ENCODE results near the gene RBFOX1. TPM values are rescaled to one million over a fixed set of nuclear protein-coding genes. Genes with fewer than 3 reads are reported as not detected.

Gene RBFOX1
- total RNA-seq, 1 donor from 2014 or later, result not detected

DNA sequence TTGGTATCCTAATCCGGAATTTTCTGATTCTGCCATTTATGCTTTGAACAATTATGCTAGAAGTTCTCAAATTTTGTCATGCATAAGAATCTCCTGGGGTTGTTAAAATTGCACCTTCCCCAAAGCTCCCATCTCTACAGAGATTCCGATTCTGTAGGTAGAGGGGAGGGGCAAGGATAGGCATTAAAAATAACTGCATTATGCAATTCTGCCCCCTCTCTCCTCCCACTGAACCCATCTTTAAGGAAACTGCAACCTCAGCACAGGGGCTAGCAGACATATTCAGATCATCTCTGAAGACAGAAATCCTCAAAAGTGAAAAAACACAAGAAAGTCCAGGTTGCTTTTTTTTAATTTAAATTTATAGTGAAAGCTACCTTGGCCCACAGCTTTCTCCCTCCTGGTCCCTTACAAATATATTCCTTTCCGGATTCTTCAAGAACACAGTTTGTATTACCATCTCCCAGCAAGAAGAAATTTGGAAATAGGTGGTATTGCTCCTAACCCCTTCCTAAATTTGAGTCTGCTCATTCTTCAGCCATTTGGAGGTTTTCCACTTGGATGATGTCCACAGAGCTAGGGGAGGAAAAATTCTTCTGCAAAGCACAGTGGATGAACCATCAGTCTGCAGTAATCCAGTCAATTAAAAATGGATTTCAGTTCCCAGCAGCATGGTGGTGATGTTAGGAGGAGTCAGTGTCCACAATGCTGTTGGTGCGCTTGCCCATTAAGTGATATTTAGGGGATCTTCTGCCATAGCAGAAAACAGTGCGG is 67.7 kb downstream of the RBFOX1 start:
- Mint-ChIP-seq H3K9me3 (ENCODE audit: unreplicated experiment) (peaks cover 2% of the 10 kb centered on the region), H3K4me3 (ENCODE audit: unreplicated experiment) (no peak overlapping the region), H3K4me1 (ENCODE audit: unreplicated experiment) (no peaks in the 10 kb centered on the region), H3K27ac (ENCODE audit: unreplicated experiment) (no peak overlapping the region), H3K27me3 (ENCODE audit: unreplicated experiment) (no peaks in the 10 kb centered on the region), H3K36me3 (ENCODE audit: unreplicated experiment) (no peaks in the 10 kb centered on the region)
- no peak for TF ChIP-seq CTCF (IDR thresholded peaks at IDR 0.05)
- DNase-seq (ENCODE audit: extremely low spot score, unreplicated experiment), result no peak

DNA sequence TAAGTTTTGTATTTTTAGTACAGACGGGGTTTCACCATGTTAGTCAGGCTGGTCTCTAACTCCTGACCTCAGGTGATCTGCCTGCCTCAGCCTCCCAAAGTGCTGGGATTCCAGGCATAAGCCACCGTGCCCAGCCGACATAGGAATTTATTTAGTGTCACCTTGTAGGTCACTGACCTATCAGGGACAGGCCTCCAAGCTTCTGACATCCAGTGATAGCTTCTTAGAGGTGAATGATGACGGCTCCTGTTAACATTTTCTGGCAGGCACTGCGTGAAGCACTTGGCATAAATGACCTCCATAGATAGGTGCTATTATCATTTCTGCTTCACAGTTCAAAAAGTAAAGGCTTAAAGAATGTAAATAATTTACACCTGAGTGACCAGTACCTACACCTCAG is 71.6 kb downstream of the RBFOX1 start:
- Mint-ChIP-seq H3K4me3 (ENCODE audit: unreplicated experiment) (no peak overlapping the region), H3K27ac (ENCODE audit: unreplicated experiment) (no peak overlapping the region)

DNA sequence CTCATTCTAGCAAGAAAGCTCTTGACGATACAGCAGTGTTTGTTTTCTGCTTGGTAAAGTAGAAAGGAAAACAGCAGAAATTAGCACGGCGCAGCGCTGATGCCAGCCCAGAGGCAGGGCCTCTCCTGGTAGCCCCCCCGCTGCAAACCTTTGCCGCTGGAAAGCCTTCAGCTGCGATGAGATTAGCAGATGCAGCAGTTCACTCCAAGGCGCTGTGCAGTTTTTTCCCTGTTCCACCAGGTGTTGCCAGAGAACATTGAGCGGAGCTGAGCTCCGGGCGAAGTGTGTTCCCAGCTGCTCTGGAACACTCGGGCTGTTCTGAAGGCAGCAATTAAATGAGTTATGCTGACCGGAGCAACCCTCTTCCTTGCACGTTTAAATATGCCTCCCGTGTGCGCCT is 72.5 kb downstream of the RBFOX1 start:
- no peak overlapping the region for H3K4me3 Mint-ChIP-seq (ENCODE audit: unreplicated experiment)
- H3K4me1 Mint-ChIP-seq (ENCODE audit: unreplicated experiment), result no peaks in the 10 kb centered on the region
- peaks cover 18% of the 10 kb centered on the region for H3K9me3 Mint-ChIP-seq (ENCODE audit: unreplicated experiment)
- H3K27me3 Mint-ChIP-seq (ENCODE audit: unreplicated experiment), result no peaks in the 10 kb centered on the region
- no peaks in the 10 kb centered on the region for H3K36me3 Mint-ChIP-seq (ENCODE audit: unreplicated experiment)
- no peak for TF ChIP-seq CTCF (IDR thresholded peaks at IDR 0.05)
- DNase-seq (ENCODE audit: extremely low spot score, unreplicated experiment), result no peak
- H3K27ac Mint-ChIP-seq (ENCODE audit: unreplicated experiment), result no peak overlapping the region

More for the DNA sequence above, 71.6 kb downstream of the RBFOX1 start:
- Mint-ChIP-seq H3K36me3 (ENCODE audit: unreplicated experiment) (no peaks in the 10 kb centered on the region), H3K9me3 (ENCODE audit: unreplicated experiment) (peaks cover 18% of the 10 kb centered on the region), H3K4me1 (ENCODE audit: unreplicated experiment) (no peaks in the 10 kb centered on the region), H3K27me3 (ENCODE audit: unreplicated experiment) (no peaks in the 10 kb centered on the region)
- no peak for DNase-seq (ENCODE audit: extremely low spot score, unreplicated experiment)
- TF ChIP-seq CTCF (IDR thresholded peaks at IDR 0.05), result no peak

- DNase-seq (ENCODE audit: extremely low spot score, unreplicated experiment), result no peak
- Mint-ChIP-seq H3K27me3 (ENCODE audit: unreplicated experiment) (no peaks in the 10 kb centered on the region), H3K36me3 (ENCODE audit: unreplicated experiment) (no peaks in the 10 kb centered on the region), H3K27ac (ENCODE audit: unreplicated experiment) (no peak overlapping the region), H3K4me3 (ENCODE audit: unreplicated experiment) (no peak overlapping the region), H3K9me3 (ENCODE audit: unreplicated experiment) (peaks cover 22% of the 10 kb centered on the region), H3K4me1 (ENCODE audit: unreplicated experiment) (no peaks in the 10 kb centered on the region)
- TF ChIP-seq CTCF (IDR thresholded peaks at IDR 0.05), result no peak
These were observed 76.2 kb downstream of the RBFOX1 start for GRCh38 chr16:7408700-7409365.

DNA sequence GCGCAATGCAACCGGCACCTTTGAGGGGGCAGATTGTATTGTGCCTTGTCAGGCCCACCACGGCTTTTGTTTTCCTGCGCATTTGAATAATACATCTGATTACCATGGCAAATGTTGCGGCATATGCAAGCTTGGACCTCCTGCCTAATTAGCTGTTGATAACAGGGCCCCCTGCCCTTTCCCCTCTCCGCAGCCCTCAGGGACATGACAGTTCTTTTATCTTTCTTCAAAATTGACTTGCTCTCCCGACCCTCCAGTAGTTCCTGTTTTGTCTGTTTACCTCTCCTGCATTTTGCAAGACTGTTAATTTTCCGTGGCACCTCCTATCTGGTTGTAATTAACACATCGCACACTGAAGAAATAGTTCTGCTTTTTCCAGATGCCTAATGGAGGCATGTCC is 86.8 kb downstream of the RBFOX1 start:
- Mint-ChIP-seq H3K36me3 (ENCODE audit: unreplicated experiment) (no peaks in the 10 kb centered on the region), H3K9me3 (ENCODE audit: unreplicated experiment) (peaks cover 25% of the 10 kb centered on the region), H3K27ac (ENCODE audit: unreplicated experiment) (no peak overlapping the region), H3K4me3 (ENCODE audit: unreplicated experiment) (no peak overlapping the region), H3K27me3 (ENCODE audit: unreplicated experiment) (no peaks in the 10 kb centered on the region), H3K4me1 (ENCODE audit: unreplicated experiment) (no peaks in the 10 kb centered on the region)
- DNase-seq (ENCODE audit: extremely low spot score, unreplicated experiment), result no peak
- no peak for TF ChIP-seq CTCF (IDR thresholded peaks at IDR 0.05)
